GDM1 (cell line): ENCODE results near the gene SH3RF2.

Source experiments
- DNase-seq: peaks from one replicate; lab custom pipeline; 2025; lab: John Stamatoyannopoulos, UW

SH3RF2 gene

DNA sequence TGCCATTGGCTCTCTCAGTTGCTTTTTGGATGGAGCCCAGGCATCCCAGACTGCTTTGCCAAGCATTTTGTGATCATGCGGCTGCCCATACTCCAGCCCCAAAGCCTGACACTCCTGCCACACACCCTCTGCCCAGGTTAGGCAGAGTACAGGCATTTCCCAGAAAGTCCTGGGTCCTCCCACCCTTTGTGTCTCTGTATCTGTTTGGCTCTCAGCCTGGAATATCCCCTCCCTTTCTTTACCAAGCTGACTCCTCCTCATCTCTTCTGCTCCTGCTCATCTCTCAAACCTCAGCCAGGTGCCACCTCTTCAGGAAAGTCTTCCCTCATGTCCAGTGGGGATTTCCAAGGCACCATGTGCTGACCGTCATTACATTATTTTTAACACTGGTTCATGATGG, 14.3 kb upstream of the SH3RF2 start:
- DNase-seq: no peak

DNA sequence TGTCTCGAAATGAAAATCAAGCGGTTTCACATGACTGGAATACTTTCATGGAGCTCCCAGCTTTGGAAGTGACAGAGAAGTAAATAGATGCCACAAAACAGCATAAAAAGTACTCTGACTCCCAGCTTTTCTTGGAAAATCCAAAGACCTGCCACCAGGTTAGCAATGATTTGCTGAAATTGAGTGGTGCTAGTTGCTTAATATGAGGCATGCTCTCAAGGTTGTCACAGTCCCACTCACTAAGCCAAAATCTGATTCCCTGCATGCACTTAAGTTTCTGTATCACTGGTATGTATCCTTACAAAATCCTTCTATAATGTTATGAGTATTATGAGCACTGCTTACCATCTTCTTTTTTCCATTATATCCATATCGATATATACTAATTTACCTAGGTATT, 13.0 kb upstream of the SH3RF2 start:
- no peak for DNase-seq

DNA sequence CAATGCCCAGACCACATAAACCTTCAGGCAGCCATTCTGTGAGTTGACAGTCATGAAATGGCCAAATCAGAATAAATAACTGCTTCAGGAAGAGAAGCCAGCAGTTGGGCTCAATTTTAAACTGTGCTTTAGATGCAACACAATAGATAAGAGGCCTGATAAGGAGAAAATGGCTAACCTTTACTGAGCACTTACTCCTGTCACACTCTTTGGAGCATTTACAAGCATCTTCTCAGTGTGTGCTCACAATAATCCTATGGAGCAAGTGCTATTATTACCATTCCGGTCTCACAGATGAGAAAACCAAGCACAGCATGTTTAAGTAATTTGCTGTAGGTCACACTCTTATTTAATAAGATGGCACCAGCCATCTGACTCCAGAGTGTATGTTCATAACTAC, 11.5 kb upstream of the SH3RF2 start:
- no peak for DNase-seq

DNA sequence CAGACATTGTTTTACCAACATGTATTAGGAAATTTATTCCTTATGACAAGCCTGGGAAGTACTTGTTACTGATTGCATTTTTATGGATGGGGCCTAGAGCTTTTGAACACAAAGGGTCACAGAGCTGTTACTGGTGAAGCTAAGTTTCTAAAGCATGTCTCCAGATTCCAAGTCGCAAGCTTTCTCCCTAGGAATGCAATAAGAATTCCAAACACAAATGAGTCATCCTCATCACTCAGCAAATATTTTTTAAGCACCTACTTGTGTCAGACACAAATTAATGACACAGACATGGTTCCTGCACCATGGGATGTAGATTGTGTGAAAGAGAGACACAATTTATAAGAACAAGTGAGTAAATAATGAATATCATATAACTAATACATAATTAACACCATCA, 11.0 kb upstream of the SH3RF2 start:
- no peak for DNase-seq

- no peak for DNase-seq
Measured at GRCh38 chr5:145925803-145926202, 10.6 kb upstream of the SH3RF2 start.

DNA sequence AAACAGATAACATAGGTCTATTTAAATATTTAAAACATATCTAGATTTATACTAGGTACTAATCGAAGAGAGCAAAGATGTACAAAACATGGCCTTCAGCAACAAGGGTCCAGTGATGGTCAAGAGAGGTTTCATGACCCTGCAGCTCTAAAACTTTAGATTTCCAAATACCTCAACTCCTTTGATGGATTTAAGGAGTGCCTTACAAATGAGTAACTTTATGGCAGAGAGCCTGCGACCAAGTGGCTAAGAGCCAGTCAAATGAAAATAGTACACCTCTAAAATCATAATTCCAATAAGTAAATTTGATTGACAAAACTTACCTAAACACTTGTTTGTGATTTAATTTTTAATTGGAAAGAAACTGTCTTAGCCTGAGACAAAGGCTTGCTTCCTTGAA, 4.7 kb upstream of the SH3RF2 start:
- DNase-seq: no peak

DNA sequence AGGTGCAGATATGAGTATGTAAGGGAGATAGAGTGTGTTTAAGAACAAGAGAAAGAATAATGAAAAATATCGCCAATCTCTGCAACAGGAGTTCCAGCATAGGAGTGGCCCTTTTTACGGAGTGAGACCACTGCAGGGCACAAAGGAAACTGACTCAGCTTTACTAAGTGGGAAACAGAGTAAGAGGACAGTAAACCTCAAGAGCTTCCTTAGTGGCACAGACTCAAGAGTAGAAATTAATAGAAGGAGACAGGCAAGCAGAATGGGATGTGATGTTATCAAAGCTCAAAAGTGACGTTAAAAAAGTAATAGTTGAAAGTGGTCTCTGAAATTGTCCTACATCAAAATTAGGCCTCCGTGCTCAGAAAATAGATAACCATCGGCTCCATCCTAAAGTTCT, 2.1 kb upstream of the SH3RF2 start:
- no peak for DNase-seq

DNA sequence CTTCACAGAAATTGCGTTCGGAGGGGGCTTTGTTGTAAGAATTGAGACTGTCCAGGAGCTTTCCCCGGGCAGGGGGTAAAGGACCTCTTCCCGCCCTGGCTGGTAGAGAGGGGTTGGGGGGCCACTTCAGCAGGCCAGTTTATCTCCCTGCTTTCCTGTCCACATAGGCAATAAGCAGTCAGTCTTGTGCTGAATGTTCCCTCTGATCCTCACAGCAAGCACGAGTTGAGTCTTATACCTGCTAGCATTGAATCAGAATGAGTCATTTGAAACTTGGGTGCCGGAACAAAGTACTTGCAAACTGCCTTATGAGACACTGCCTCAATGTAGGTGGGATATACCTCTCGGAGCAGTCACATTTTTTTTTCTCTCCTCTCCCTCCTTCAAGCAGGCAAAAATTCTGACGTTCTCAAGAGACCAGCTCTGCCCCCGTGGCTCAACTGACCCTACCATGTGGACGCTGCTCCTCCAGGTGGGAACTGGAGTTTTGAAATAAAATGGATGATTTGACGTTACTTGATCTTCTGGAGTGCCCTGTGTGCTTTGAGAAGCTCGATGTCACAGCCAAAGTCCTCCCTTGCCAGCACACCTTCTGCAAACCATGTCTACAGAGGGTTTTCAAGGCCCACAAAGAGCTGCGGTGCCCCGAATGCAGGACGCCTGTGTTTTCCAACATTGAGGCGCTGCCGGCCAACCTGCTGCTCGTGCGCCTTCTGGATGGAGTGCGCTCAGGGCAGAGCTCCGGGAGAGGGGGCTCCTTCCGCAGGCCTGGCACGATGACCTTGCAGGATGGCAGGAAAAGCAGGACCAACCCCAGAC, 1.3 kb downstream of the SH3RF2 start:
- DNase-seq: no peak

DNA sequence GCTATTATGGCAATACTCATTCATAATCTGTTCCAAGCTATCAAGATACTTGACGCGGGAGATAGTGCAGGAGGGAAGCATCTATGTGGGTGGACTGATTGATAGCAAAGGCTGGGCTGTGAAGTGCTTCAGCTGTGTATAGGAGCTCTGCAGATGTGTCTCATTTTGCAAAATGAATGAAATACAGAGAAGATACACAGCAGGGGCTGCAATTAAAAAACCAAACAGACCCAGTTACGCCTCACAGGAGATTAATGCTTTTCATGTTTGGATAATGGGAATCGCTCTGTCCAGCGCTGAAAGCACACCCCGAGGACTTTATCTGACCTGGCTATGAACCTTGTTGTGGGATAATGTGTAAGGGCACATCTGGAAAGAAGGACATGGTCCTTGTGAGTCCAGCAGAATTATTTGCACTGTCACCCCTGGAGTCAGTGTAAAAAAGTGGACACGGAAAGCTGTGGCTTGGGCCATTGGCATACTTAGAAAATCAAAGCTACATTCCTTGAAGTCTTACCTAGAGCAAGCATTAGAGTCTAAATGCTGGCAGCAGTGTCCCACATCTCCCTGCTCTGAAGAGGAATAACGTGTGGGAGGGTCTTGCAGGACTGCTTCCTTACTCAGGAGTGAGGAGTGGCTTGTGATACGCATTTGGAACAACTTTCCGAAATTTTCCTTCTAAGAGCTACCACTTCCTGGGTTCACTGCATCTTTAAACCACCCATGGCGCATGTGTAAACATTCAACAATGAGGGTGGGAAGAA, 2.6 kb downstream of the SH3RF2 start:
- DNase-seq: no peak

DNA sequence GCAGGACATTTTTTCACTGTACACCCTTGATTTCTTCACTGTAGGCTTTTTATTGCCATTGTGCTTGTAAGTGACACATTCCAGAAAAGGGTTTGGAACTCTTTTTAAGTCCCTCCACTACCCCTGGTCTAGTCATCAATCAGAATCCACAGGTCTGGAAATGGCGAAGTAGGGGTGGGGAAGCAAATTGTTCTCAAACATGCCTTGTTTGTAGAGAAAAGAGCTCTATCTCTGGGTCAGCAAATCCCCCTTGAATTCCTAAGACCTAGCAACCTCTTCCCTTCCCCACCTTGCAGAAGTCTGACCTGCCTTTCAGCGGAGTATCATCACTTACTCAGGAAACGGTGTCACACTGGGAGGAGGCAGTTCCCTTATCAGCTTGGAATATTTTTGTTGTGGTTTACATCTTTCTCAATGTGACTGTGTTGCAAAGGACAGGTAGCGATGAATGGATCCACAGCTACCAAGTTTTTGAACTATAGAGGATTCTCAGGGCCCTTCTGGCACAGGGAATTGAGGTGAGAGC, 3.2 kb downstream of the SH3RF2 start:
- DNase-seq: no peak

GRCh38 chr5:145941096-145941447, 4.7 kb downstream of the SH3RF2 start:
- no peak for DNase-seq

DNA sequence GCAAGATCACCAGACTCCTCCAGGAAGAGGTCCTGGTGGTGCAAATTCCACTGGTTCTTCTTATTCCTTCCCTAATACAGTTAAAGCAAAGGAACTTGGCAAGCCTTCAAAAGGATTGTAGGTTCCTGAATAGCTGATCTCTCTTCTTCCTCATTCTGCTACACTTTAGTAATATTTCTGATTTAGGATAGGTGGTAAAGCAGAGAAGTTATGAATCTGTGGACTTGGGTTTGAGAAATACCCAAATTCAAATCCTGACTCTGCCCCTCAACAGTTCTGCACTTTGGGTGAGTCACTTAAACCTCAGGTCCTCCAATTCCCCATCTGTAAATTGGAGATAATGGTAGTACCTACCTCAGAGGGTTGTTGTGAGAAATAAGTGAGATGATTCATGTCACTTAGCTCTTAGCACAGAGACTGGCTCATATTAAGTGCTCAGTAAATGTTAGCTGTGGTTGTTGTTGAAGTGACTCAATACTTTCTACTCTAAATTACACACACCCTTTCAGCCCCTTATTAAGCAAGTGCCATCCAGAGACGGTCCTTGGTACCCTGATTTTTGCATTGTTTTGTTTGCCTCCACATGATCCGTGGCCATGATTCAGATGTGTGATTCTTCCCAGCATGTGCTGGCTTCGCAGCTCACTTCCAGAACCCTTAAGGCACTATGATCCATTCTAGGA, 5.2 kb downstream of the SH3RF2 start:
- DNase-seq: no peak

GRCh38 chr5:145942201-145942600, 5.8 kb downstream of the SH3RF2 start:
- DNase-seq: no peak

DNA sequence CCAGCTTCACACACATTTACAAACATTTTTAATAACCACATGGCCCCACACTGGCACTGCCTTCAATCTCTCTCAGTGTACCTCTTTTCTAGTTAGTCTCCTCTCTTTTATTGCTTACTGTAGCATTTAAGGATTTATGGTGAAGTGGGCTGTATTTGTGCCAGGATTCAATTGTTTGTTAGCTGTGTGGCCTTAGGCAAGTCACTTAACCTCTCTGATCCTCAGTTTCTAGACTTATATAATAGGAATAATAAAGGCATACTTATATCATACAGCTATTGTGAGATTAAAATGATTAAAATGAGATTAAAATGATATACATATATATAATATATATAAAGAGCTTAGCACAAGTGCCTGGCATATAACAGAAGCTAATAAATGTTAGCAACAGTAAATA, 6.4 kb downstream of the SH3RF2 start:
- DNase-seq: no peak

DNA sequence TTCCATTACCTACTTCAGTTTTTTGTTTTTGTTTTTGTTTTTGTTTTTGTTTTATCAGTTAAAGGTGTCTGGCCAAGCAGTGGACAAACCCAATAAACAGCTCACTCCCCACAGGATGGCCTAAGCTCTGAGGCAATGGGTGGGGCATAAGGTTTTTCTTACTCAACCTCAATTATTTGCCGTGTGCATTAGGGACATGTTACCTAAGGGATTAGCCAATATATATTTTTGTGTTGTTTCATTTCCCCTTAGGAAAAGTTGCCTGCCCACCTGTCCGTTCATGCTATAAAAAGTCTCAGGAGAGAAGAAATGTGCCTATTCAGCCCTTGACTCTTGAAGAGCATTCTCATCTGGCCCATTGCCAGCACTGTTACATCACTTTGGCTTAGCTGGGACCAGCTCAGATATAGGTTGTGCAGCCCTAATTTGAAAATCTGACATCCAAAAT, 7.3 kb downstream of the SH3RF2 start:
- no peak for DNase-seq

- DNase-seq: no peak
Measured at GRCh38 chr5:145944328-145944727, 8.0 kb downstream of the SH3RF2 start.

- no peak for DNase-seq
Measured at GRCh38 chr5:145945620-145946111, 9.3 kb downstream of the SH3RF2 start.

DNA sequence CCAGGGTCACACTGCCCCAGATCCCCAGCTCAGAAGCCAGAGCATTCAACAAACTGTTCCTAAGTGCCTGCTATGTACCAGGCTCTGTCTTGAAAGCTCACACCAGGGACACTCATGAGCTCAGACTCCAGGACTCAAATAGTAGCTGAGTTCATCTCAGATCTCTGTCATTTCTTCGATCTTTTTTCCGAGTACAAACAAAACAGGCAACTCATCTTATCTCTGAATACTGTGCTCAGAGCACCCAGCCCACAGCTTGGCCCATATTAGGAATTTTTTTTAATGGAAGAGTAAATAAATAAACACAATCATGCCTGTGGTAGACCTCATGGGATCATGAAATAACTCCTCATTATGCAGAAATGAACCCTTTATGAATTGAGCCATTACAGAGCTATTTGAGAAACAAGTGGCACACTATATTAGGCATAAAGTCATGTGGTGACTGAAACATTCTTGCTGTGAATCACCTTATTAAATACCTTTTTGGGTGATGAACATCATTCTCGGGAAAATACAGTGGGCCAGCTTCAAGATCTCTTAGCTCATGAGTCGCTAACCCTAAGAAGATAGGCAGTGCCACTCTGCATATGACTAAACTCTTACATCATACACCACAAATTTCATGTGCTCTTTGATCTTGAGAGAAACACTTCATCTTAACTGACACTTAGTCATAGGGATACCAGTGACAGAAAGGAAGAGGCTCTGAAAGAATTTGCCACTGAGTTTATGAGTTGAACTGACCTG, 9.9 kb downstream of the SH3RF2 start:
- no peak for DNase-seq

DNA sequence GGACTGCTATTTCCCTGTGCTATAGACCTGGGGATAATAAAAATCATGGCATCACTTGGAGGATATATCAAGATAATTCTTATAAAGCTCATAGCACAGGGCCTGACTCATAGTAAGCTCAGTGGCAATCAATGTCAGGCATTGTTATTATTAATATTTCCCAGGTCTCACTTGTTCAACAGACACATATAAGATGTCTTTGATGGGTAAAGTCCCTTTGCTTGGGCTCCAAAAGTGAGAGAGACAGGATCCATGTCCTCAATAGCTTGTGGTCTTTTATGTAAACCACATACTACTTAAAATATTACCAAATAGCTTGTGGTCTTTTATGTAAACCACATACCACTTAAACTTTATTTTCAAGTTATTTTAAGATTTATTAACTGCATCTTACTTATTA, 11.2 kb downstream of the SH3RF2 start:
- no peak for DNase-seq

- no peak for DNase-seq
Measured at GRCh38 chr5:145948047-145948446, 11.7 kb downstream of the SH3RF2 start.

DNA sequence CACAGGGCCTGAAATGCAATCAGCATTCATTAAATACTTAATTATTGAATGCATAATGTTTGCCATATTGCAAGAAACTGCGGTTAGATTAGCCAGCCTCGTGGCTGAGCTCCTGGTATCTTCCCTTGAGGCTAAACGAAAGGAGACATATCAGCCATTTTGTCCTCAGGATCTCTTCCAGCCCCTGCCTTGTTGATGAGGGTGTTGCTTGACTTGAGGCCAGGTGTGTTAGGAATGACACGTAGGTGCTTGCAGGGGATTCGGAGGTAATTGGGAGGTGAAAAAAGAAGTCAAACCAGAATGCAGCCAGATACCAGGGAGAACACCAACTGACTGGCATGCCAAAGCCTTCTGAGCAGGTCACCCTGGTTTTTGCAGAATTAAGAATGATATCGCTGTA, 12.5 kb downstream of the SH3RF2 start:
- no peak for DNase-seq

DNA sequence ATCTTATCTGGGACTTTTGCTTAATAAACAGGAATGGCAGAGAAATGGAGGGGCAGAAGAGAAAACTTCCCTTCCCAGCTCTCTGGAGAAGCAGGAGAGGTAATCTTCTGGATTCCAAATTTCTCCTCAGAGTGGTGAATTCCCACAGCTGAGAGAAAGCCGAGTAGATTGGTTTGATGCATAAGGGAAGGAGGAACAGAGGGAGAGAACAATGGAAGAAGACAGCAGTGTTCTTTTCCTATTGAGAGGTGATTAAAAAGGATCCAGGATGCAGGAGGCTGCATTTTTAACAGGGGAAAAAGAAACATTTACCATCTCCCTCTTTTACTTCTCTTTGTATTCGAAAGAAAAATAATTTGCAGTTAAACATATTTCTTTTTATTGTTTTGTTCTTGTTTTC, 13.1 kb downstream of the SH3RF2 start:
- DNase-seq: no peak
